Measurements from ENCODE around the gene BMP8A.

Gene BMP8A

DNA sequence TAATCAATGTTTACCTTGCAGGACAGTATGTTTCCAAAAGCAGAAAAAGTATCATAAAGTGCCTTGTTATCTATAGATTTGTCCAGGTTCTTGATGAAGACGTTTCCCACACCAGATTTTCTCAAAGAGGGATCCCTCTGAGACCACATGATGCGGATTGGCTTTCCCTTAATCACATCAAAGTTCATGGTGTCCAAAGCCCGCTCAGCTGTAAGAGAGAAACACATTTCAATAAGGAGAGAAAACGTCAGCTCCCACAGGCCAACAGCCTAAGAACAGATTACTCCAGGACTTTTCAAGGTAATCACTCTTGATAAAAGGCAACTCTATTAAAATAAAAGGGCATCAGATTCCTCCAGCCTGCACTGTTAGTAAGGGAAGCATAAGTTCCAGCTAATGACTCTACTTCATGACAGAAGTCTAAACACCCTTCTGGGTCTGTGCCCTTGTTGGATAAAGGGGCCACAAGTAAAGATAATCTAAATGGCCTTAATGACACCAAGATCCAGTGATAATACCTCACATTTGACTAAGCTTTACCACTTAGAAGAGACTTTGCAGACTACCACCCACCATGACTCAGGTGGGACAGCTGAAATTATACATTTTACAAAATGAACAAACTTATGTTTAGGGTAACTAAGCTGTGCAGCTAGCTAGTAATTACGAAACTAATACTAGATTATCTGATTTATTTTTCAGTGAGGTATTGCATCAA lies 81.1 kb downstream of the BMP8A start:
- DNase-seq (ENCODE audit: low read depth) = no peak

DNA sequence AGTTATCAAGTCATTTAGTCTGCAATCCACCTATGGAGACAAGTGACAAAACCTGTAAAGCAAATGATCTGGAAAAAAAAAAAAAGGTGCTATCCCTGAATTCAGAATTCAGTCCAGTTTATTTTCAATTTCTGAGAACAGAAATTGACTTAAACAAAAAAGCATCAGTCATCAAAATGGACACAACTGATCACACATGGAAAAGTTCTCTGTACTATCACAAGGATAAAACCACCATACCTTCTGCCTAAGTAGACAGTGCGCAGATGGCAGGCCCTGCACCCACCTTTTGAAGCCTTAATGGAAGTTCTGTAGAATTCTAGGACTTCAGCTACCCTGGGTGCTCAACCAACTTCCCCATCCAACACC lies 81.6 kb downstream of the BMP8A start:
- DNase-seq (ENCODE audit: low read depth) = no peak

DNA sequence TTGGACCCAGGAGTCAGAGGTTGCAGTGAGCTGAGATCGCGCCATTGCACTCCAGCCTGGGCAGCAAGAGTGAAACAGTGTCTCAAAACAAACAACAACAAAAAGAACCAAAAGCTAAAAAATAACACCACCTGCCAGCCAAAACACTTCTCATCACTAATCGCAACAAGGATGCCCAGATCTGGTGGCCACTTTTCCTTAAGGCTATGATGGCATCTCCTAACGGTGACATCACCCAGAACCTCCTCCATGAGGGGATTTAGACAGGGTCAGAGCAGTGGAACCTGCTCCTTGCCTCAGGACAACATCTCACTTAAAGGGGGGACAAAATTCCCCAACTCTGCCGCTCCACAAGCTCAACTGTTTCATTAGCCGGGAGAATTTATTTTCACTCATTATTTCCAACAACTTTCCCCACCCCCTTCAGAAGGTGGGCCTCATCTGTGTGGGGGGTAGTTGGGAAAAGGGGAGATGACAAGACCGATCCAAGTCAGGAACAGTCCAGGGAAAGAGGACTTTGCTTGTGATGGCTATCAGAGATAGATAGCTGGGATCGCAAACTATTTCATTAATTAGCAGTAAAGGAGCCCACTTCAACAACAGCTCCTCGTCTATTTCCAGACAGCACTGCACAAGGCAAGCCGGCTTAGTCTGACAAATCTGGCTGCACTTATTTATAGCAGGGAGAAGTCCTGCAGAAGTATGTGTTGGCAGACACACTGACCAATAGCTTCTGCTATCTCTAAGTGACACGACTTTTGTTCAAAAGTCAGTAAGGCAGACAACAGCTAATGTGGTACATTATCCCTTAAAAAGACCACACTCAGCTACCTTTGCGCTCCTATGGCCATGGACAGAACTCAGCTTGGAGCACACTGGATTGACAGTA lies 82.5 kb downstream of the BMP8A start:
- no peak for DNase-seq (ENCODE audit: low read depth)

DNA sequence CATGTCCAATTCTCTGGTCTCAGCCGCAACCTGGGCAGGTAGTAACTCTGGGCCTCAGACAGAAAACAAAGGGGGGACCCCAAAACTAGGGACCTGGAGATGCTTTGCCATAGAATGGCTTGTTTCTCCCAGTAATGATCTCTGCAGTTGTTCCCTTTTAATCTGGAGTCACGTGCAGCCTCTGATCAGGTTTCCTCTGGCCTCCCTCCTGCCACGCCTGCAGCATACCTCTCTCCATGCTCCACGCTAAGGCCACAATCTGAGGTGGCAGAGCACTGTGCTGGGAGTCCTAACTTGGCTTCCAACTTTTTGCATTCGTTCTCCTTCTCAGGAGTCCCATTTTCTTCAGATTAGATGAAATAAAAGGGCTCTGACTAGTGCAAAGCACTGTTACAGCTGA lies 83.2 kb downstream of the BMP8A start:
- DNase-seq (ENCODE audit: low read depth) = no peak
